Astrocyte of the cerebellum (primary cell): ENCODE measurements around the gene NKAIN1.

Experiments
- DNase-seq: peaks from one replicate; pipeline ENCODE4 v3.0.0-alpha.2; 2011; ENCODE audit warnings: low read depth
- H3K4me3 ChIP-seq: 2 replicates; pipeline ENCODE4 v1.5.1; 2011; ENCODE audit warnings: mild to moderate bottlenecking, low read depth, low read length, moderate library complexity
- in situ Hi-C: cut with HindIII; loops from 2 replicates; pipeline ENCODE4 v1.10.0; 2017; ENCODE audit warnings: low sequenced_read_pairs
- TF ChIP-seq, protein P1 (sequence below): IDR thresholded peaks from 2 replicates; pipeline ENCODE4 v1.5.1; 2012; ENCODE audit warnings: low read length, low read depth, moderate library complexity, mild to moderate bottlenecking; ENCODE audit errors: missing control alignments

NKAIN1 gene

GRCh38 chr1:31203215-31203614 is 36.5 kb downstream of the NKAIN1 start:
- H3K4me3 ChIP-seq: no peak overlapping the region
- no peak for DNase-seq
- TF ChIP-seq, protein P1, sequence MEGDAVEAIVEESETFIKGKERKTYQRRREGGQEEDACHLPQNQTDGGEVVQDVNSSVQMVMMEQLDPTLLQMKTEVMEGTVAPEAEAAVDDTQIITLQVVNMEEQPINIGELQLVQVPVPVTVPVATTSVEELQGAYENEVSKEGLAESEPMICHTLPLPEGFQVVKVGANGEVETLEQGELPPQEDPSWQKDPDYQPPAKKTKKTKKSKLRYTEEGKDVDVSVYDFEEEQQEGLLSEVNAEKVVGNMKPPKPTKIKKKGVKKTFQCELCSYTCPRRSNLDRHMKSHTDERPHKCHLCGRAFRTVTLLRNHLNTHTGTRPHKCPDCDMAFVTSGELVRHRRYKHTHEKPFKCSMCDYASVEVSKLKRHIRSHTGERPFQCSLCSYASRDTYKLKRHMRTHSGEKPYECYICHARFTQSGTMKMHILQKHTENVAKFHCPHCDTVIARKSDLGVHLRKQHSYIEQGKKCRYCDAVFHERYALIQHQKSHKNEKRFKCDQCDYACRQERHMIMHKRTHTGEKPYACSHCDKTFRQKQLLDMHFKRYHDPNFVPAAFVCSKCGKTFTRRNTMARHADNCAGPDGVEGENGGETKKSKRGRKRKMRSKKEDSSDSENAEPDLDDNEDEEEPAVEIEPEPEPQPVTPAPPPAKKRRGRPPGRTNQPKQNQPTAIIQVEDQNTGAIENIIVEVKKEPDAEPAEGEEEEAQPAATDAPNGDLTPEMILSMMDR: no peak
- in situ Hi-C loops: no loop called here

DNA sequence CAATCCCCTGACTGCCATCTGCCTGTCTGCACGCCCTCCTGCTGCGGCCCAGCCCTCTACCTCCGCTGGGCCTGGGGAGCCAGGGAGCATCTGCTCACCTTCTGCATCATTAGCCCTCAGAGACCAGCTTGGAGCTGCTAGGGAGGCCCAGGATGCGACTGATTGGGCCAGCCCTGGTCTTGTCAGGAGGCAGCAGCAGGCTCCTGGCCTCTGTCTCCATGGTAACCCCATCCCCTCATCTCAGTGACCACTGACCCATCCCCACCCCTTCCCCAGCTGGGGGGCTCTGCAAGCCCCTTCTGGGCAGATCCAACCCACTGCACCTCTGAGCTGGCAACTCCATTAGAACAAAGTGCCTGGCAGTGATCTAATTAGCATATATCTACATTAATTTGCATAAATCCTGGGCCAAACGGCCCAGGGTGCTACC is 37.7 kb downstream of the NKAIN1 start:
- DNase-seq: no peak
- TF ChIP-seq, protein P1: no peak
- H3K4me3 ChIP-seq: no peak overlapping the region
- in situ Hi-C loops: no loop called here

DNA sequence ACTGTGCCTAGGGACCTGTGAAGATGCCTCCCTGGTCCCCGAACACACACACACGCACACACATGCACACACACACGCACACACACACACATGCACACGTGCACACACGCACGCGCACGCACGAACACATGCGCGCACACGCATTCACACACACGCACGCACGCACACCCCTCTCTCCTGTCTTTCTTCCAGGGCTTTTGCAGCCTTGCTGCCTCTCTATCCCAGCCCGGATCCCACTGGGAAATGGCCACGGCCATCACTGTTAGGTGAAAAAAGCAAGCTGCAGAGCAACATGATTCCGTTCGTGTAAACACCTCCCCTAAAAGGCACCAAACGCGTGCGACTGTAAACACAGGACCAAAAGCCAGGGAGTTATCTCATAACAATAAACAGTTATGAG is 39.7 kb downstream of the NKAIN1 start:
- in situ Hi-C loops: loop anchor here (10.0 kb wide), 1 partner anchor 345 kb away; no protein-coding TSS in a partner anchor
- no peak for DNase-seq
- TF ChIP-seq, protein P1: no peak
- H3K4me3 ChIP-seq: no peak overlapping the region

- H3K4me3 ChIP-seq: no peak overlapping the region
- TF ChIP-seq, protein P1: no peak
- no peak for DNase-seq
- in situ Hi-C loops: loop anchor here (10.0 kb wide), 1 partner anchor 345 kb away; no protein-coding TSS in a partner anchor
Measured at GRCh38 chr1:31199236-31199790, 40.4 kb downstream of the NKAIN1 start.

- DNase-seq: no peak
- in situ Hi-C loops: loop anchor here (10.0 kb wide), 1 partner anchor 346 kb away; no protein-coding TSS in a partner anchor
- TF ChIP-seq, protein P1: no peak
Measured at GRCh38 chr1:31198600-31198999, 41.1 kb downstream of the NKAIN1 start.

GRCh38 chr1:31198150-31198549 is 41.5 kb downstream of the NKAIN1 start:
- TF ChIP-seq, protein P1: no peak
- in situ Hi-C loops: loop anchor here (10.0 kb wide), 1 partner anchor 347 kb away; no protein-coding TSS in a partner anchor
- no peak overlapping the region for H3K4me3 ChIP-seq
- no peak for DNase-seq

More at GRCh38 chr1:31198600-31198999, 41.1 kb downstream of the NKAIN1 start:
- H3K4me3 ChIP-seq: no peak overlapping the region
